DND-41 (cell line): ENCODE data around the gene MYCBP.

Experiments
- CTCF ChIP-seq: IDR thresholded peaks from 2 replicates; pipeline ENCODE4 v1.5.1; 2012; ENCODE audit warnings: borderline replicate concordance, low read length, moderate library complexity, mild to moderate bottlenecking; ENCODE audit not compliant: poor library complexity, severe bottlenecking; ENCODE audit errors: extremely low read depth
- EZH2 ChIP-seq: IDR thresholded peaks from 3 replicates; pipeline ENCODE4 v1.6.1; 2012; ENCODE audit warnings: borderline replicate concordance, low read depth, mild to moderate bottlenecking, moderate library complexity, low read length, inconsistent platforms; ENCODE audit not compliant: severe bottlenecking

- no peak for TF ChIP-seq CTCF
- TF ChIP-seq EZH2 = no peak
Observed at GRCh38 chr1:38899560-38899959, 26.4 kb upstream of the MYCBP start.
